Adrenal gland (tissue), 12 donors: ENCODE data around the gene SYNGAP1. TPM values are rescaled to one million over a fixed set of nuclear protein-coding genes. Genes with fewer than 3 reads are reported as not detected.

Source experiments
- DNase-seq, 7 donors: peaks; one replicate each; pipeline ENCODE4 v3.0.0-alpha.2; 2019 to 2020
- H3K27ac ChIP-seq, 5 donors: fragments of 200-600 bp; sonication (generic) in 4 of 5; 1 replicate in 3 of 5; 2 replicates in 2 of 5; pipeline versions ENCODE4 v1.5.1 to v1.8.0; 2016 to 2020; ENCODE audit warnings: mild to moderate bottlenecking in 1 of 5
- H3K27me3 ChIP-seq: fragments of 200-600 bp; 2 replicates; pipeline ENCODE4 v1.8.0; 2021
- H3K36me3 ChIP-seq, 2 donors: fragments of 200-600 bp; replicated peaks in 1 of 2; 1 replicate in 1 of 2; 2 replicates in 1 of 2; pipeline versions ENCODE4 v1.5.1 to v1.8.0; 2018 to 2022
- H3K4me1 ChIP-seq, 2 donors: fragments of 200-600 bp; replicated peaks in 1 of 2; 1 replicate in 1 of 2; 2 replicates in 1 of 2; pipeline versions ENCODE4 v1.5.1 to v1.8.0; 2018 to 2021
- H3K4me3 ChIP-seq, 4 donors: fragments of 200-600 bp; sonication (generic) in 3 of 4; one replicate each; pipeline ENCODE4 v1.5.1; 2016 to 2018
- H3K9me3 ChIP-seq, 3 donors: fragments of 200-600 bp; sonication (generic) in 1 of 3; replicated peaks in 1 of 3; 1 replicate in 2 of 3; 2 replicates in 1 of 3; pipeline versions ENCODE4 v1.5.1 to v1.8.0; 2016 to 2021
- CTCF ChIP-seq, 6 experiments: fragments of 450-650 bp in 4 of 6; fragments of 200-600 bp in 2 of 6; sonication (generic) in 1 of 6; IDR thresholded peaks; 1 replicate in 5 of 6; 2 replicates in 1 of 6; pipeline versions ENCODE4 v1.5.1 to v1.8.0; 2016 to 2021; ENCODE audit warnings: antibody characterized with exemption in 6 of 6, mild to moderate bottlenecking in 2 of 6, moderate library complexity in 1 of 6
- POLR2A ChIP-seq, 2 donors: fragments of 450-650 bp; IDR thresholded peaks; one replicate each; pipeline ENCODE4 v1.6.1; 2017; ENCODE audit warnings: antibody characterized with exemption in 2 of 2, mild to moderate bottlenecking in 2 of 2, moderate library complexity in 1 of 2
- WGBS, 4 donors: extraction: QIAGEN DNeasy Blood & Tissue Kit in 2 of 4; methylation state at CpG; one replicate each; pipeline versions ENCODE4 v1.1.5 to v1.1.7; 2013 to 2017; 5-methylcytosine and 5-hydroxymethylcytosine counted together
- intact Hi-C, 2 donors: fragments of 100-400 bp; cut with DNase I; formaldehyde crosslinking; loops; one replicate each; pipeline versions ENCODE4 v1.14.1 to v1.15.0; 2022 to 2023
- microRNA-seq, 3 donors: library from miRNA; unstranded; fragments of <30 nt; microRNA quantifications; one replicate each; pipeline ENCODE4, GENCODE V29; 2017 to 2020
- polyA plus RNA-seq, 3 donors: library from polyadenylated mRNA; stranded (reverse); fragments of 200-250 nt in 2 of 3; fragments of 350-450 nt in 1 of 3; fragmentation: Illumina TruSeq in 1 of 3; extraction: RNeasy Lipid Tissue Mini Kit (QIAGEN cat#74804) in 1 of 3; gene quantifications; one replicate each; pipeline ENCODE4 v1.2.3, GENCODE V29; 2013 to 2014
- small RNA-seq, 2 donors: library from RNA; depleted of rRNA; stranded (forward); fragments of <200 nt; gene quantifications; one replicate each; pipeline ENCODE3, GENCODE V24; 2016
- total RNA-seq, 9 donors: library from RNA; depleted of rRNA in 4 of 9; stranded (reverse); fragments of >200 nt in 4 of 9; fragments of 120-200 nt in 1 of 9; fragmentation: NEBNext Ultra II Directional in 1 of 9; extraction: Animal tissue kit (Norgen Biotek cat#: 25700) in 1 of 9; gene quantifications; one replicate each; pipeline versions ENCODE4 v1.1.0 to v1.2.4, GENCODE V29; 2013 to 2023
- donor health status: healthy with polysubstance abuse.
- donor health status: Bipolar disorder and iron deficiency.
- donor health status: DM: yes; HTN: yes; CAD: no.
- donor health status: DM: no; HTN: no; CAD: no.
- donor health status: DM: no; HTN: no; CAD: no.
- donor health status: DM: yes; HTN: yes; CAD: no.

SYNGAP1 gene
- total and polyA plus RNA-seq, 12 donors = 2.6 to 73.5 (median 8.7) TPM

GRCh38 chr6:33497157-33497556 lies 77.3 kb downstream of the SYNGAP1 start:
- Histone ChIP-seq H3K4me1 (no peaks in the 10 kb centered on the region), H3K36me3 (no peaks in the 10 kb centered on the region), H3K9me3 (no peaks in the 10 kb centered on the region), H3K27ac (no peak overlapping the region), H3K27me3 (no peaks in the 10 kb centered on the region), H3K4me3 (no peak overlapping the region)
- no peak for TF ChIP-seq POLR2A (IDR thresholded peaks at IDR 0.05)
- TF ChIP-seq CTCF (IDR thresholded peaks at IDR 0.05) = no peak
- 94 to 98% (median 96%) methylated on average over 7 of the region's 7 CpGs for WGBS, 4 donors
- intact Hi-C loops = no loop called here
- no peak for DNase-seq

DNA sequence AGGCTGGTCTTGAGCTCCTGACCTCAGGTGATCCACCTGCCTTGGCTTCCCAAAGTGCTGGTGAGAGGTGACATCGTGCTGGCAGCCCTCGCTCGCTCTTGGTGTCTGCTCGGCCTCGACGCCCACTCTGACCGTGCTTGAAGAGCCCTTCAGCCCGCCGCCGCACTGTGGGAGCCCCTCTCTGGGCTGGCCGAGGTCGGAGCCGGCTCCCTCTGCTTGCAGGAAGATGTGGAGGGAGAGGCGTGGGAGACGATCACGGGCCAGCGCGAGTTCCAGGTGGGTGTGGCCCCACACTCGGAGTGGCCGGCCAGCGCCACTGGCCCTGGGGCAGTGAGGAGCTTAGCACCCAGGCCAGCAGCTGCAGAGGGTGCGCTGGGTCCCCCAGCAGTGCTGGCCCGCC lies 82.6 kb downstream of the SYNGAP1 start:
- Histone ChIP-seq H3K9me3 (no peaks in the 10 kb centered on the region), H3K27ac (no peak overlapping the region), H3K4me3 (no peak overlapping the region), H3K4me1 (no peaks in the 10 kb centered on the region), H3K36me3 (no peaks in the 10 kb centered on the region), H3K27me3 (no peaks in the 10 kb centered on the region)
- DNase-seq = no peak
- TF ChIP-seq POLR2A (IDR thresholded peaks at IDR 0.05) (no peak), CTCF (IDR thresholded peaks at IDR 0.05) (no peak)
- intact Hi-C loops = no loop called here
- WGBS, 4 donors = 86 to 89% (median 87%) methylated on average over 21 to 23 of the region's 23 CpGs; no CpG with 5 or more reads in 1 of the 4 donors

- no peak overlapping the region for H3K27ac ChIP-seq
- no peaks in the 10 kb centered on the region for H3K9me3 ChIP-seq
- H3K4me1 ChIP-seq = peaks cover 0 to 3% of the 10 kb centered on the region in 2 donors
- no peak overlapping the region for H3K4me3 ChIP-seq
- no peaks in the 10 kb centered on the region for H3K36me3 ChIP-seq
- no peak for DNase-seq
- intact Hi-C loops = no loop called here
- no peaks in the 10 kb centered on the region for H3K27me3 ChIP-seq
- TF ChIP-seq CTCF (IDR thresholded peaks at IDR 0.05) = no peak
- no peak for TF ChIP-seq POLR2A (IDR thresholded peaks at IDR 0.05)
These were observed 84.6 kb downstream of the SYNGAP1 start for GRCh38 chr6:33504486-33504885.

Small RNA genes within 50 kb of the gene (microRNA-seq; reads per million reads assigned to microRNA genes)
- 0 reads per million in 3 donors for gene MIR5004

Small RNA genes within 50 kb of the gene (small RNA-seq; reads per million reads assigned to genes)
- gene RPL35AP4 = 0 reads per million in 2 donors
- gene ZBTB9 = 0 reads per million in 2 donors

Other genes with a start within 250 kb of the SYNGAP1 start
- gene COL11A2, start 227.6 kb upstream of the SYNGAP1 start, total RNA-seq = 1 to 10 TPM in 1 of 9 donors, under 1 TPM in 8; 0.11 to 1.9 (median 0.43) TPM
- gene COL11A2, start 227.6 kb upstream of the SYNGAP1 start, polyA plus RNA-seq = 1 to 10 TPM in 2 of 3 donors, under 1 TPM in 1; 0.05 to 7.2 (median 1.7) TPM
- 10 to 100 TPM; 15.8 to 63.8 (median 28.1) TPM for gene RXRB, start 219.4 kb upstream of the SYNGAP1 start, total RNA-seq
- 10 to 100 TPM; 24.0 to 75.9 (median 64.2) TPM for gene RXRB, start 219.4 kb upstream of the SYNGAP1 start, polyA plus RNA-seq
- gene SLC39A7, start 219.2 kb upstream of the SYNGAP1 start, total RNA-seq = 100 to 1,000 TPM in 7 of 9 donors, 10 to 100 TPM in 2; 91.6 to 239 (median 112) TPM
- 100 to 1,000 TPM in 1 of 3 donors, 10 to 100 TPM in 2; 44.4 to 200 (median 53.3) TPM for gene SLC39A7, start 219.2 kb upstream of the SYNGAP1 start, polyA plus RNA-seq
- 10 to 100 TPM; 13.4 to 96.3 (median 42.8) TPM for gene HSD17B8, start 215.4 kb upstream of the SYNGAP1 start, total RNA-seq
- 10 to 100 TPM; 18.9 to 24.7 (median 22.8) TPM for gene HSD17B8, start 215.4 kb upstream of the SYNGAP1 start, polyA plus RNA-seq
- gene RING1, start 211.6 kb upstream of the SYNGAP1 start, total RNA-seq = 10 to 100 TPM in 8 of 9 donors, 1 to 10 TPM in 1; 8.5 to 52.2 (median 27.8) TPM
- gene RING1, start 211.6 kb upstream of the SYNGAP1 start, polyA plus RNA-seq = 100 to 1,000 TPM in 1 of 3 donors, 10 to 100 TPM in 2; 29.9 to 107 (median 84.5) TPM
- 10 to 100 TPM; 21.9 to 87.0 (median 61.9) TPM for gene VPS52, start 148.2 kb upstream of the SYNGAP1 start, total RNA-seq
- 100 to 1,000 TPM in 2 of 3 donors, 10 to 100 TPM in 1; 59.9 to 115 (median 106) TPM for gene VPS52, start 148.2 kb upstream of the SYNGAP1 start, polyA plus RNA-seq
- 1,000 to 10,000 TPM; 1,323 to 3,303 (median 2,088) TPM for gene RPS18, start 148.0 kb upstream of the SYNGAP1 start, total RNA-seq
- gene RPS18, start 148.0 kb upstream of the SYNGAP1 start, polyA plus RNA-seq = 1,000 to 10,000 TPM; 1,797 to 8,448 (median 4,417) TPM
- 10 to 100 TPM in 8 of 9 donors, 1 to 10 TPM in 1; 8.5 to 23.7 (median 16.2) TPM for gene B3GALT4, start 142.9 kb upstream of the SYNGAP1 start, total RNA-seq
- 10 to 100 TPM in 2 of 3 donors, 1 to 10 TPM in 1; 2.6 to 11.4 (median 11.0) TPM for gene B3GALT4, start 142.9 kb upstream of the SYNGAP1 start, polyA plus RNA-seq
- gene WDR46, start 130.8 kb upstream of the SYNGAP1 start, total RNA-seq = 100 to 1,000 TPM in 1 of 9 donors, 10 to 100 TPM in 8; 44.0 to 117 (median 53.7) TPM
- gene WDR46, start 130.8 kb upstream of the SYNGAP1 start, polyA plus RNA-seq = 100 to 1,000 TPM in 2 of 3 donors, 10 to 100 TPM in 1; 48.7 to 139 (median 104) TPM
- 100 to 1,000 TPM in 2 of 9 donors, 10 to 100 TPM in 6, 1 to 10 TPM in 1; 6.8 to 137 (median 49.8) TPM for gene PFDN6, start 130.5 kb upstream of the SYNGAP1 start, total RNA-seq
- 100 to 1,000 TPM; 180 to 830 (median 713) TPM for gene PFDN6, start 130.5 kb upstream of the SYNGAP1 start, polyA plus RNA-seq
- 100 to 1,000 TPM in 1 of 9 donors, 10 to 100 TPM in 8; 39.1 to 177 (median 84.5) TPM for gene RGL2, start 121.1 kb upstream of the SYNGAP1 start, total RNA-seq
- gene RGL2, start 121.1 kb upstream of the SYNGAP1 start, polyA plus RNA-seq = 100 to 1,000 TPM in 2 of 3 donors, 10 to 100 TPM in 1; 36.4 to 224 (median 147) TPM
- gene TAPBP, start 106.0 kb upstream of the SYNGAP1 start, total RNA-seq = 100 to 1,000 TPM in 8 of 9 donors, 10 to 100 TPM in 1; 25.1 to 322 (median 194) TPM
- 100 to 1,000 TPM in 2 of 3 donors, 10 to 100 TPM in 1; 38.7 to 163 (median 107) TPM for gene TAPBP, start 106.0 kb upstream of the SYNGAP1 start, polyA plus RNA-seq
- gene ZBTB22, start 102.3 kb upstream of the SYNGAP1 start, total RNA-seq = 10 to 100 TPM; 16.2 to 40.3 (median 24.8) TPM
- gene ZBTB22, start 102.3 kb upstream of the SYNGAP1 start, polyA plus RNA-seq = 10 to 100 TPM; 13.0 to 17.9 (median 15.4) TPM
- gene DAXX, start 97.1 kb upstream of the SYNGAP1 start, total RNA-seq = 100 to 1,000 TPM in 1 of 9 donors, 10 to 100 TPM in 8; 27.5 to 106 (median 44.4) TPM
- 10 to 100 TPM; 45.8 to 81.8 (median 49.8) TPM for gene DAXX, start 97.1 kb upstream of the SYNGAP1 start, polyA plus RNA-seq
- 1 to 10 TPM in 7 of 9 donors, under 1 TPM in 1, not detected in 1; 0.60 to 9.5 (median 1.7) TPM for gene KIFC1, start 28.2 kb upstream of the SYNGAP1 start, total RNA-seq
- gene KIFC1, start 28.2 kb upstream of the SYNGAP1 start, polyA plus RNA-seq = 1 to 10 TPM in 1 of 3 donors, under 1 TPM in 2; 0.74 to 1.4 (median 0.88) TPM
- gene PHF1, start 9.1 kb upstream of the SYNGAP1 start, total RNA-seq = 100 to 1,000 TPM in 1 of 9 donors, 10 to 100 TPM in 8; 40.1 to 102 (median 64.5) TPM
- gene PHF1, start 9.1 kb upstream of the SYNGAP1 start, polyA plus RNA-seq = 100 to 1,000 TPM in 2 of 3 donors, 10 to 100 TPM in 1; 36.6 to 410 (median 298) TPM
- 100 to 1,000 TPM; 202 to 437 (median 301) TPM for gene CUTA, start 2.0 kb upstream of the SYNGAP1 start, total RNA-seq
- 100 to 1,000 TPM; 212 to 370 (median 213) TPM for gene CUTA, start 2.0 kb upstream of the SYNGAP1 start, polyA plus RNA-seq
- 10 to 100 TPM in 1 of 9 donors, 1 to 10 TPM in 8; 2.3 to 10.3 (median 7.3) TPM for gene ZBTB9, start 34.5 kb downstream of the SYNGAP1 start, total RNA-seq
- 10 to 100 TPM in 1 of 3 donors, 1 to 10 TPM in 2; 3.8 to 11.2 (median 4.2) TPM for gene ZBTB9, start 34.5 kb downstream of the SYNGAP1 start, polyA plus RNA-seq
- 10 to 100 TPM in 8 of 9 donors, 1 to 10 TPM in 1; 9.7 to 51.9 (median 24.5) TPM for gene BAK1, start 160.2 kb downstream of the SYNGAP1 start, total RNA-seq
- gene BAK1, start 160.2 kb downstream of the SYNGAP1 start, polyA plus RNA-seq = 10 to 100 TPM; 17.3 to 33.5 (median 17.6) TPM
- 10 to 100 TPM in 7 of 9 donors, 1 to 10 TPM in 2; 1.3 to 38.1 (median 28.8) TPM for gene ITPR3, start 201.3 kb downstream of the SYNGAP1 start, total RNA-seq
- gene ITPR3, start 201.3 kb downstream of the SYNGAP1 start, polyA plus RNA-seq = 10 to 100 TPM in 2 of 3 donors, 1 to 10 TPM in 1; 3.0 to 21.6 (median 14.2) TPM